Stimulated activated CD4-positive, alpha-beta T cell treated with anti-CD3 and anti-CD28 coated beads, Interleukin-12 subunit alpha, Interleukin-12 subunit beta, amount 100 ng/mL, for 24 hours (primary cell): ENCODE results near the gene ART5.

Source experiments
- DNase-seq, 2 experiments: peaks; one replicate each; pipeline ENCODE4 v3.0.0-alpha.2; 2020; ENCODE audit warnings: low read depth in 2 of 2

Gene ART5, protein sequence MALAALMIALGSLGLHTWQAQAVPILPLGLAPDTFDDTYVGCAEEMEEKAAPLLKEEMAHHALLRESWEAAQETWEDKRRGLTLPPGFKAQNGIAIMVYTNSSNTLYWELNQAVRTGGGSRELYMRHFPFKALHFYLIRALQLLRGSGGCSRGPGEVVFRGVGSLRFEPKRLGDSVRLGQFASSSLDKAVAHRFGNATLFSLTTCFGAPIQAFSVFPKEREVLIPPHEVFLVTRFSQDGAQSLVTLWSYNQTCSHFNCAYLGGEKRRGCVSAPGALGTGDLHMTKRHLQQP

DNA sequence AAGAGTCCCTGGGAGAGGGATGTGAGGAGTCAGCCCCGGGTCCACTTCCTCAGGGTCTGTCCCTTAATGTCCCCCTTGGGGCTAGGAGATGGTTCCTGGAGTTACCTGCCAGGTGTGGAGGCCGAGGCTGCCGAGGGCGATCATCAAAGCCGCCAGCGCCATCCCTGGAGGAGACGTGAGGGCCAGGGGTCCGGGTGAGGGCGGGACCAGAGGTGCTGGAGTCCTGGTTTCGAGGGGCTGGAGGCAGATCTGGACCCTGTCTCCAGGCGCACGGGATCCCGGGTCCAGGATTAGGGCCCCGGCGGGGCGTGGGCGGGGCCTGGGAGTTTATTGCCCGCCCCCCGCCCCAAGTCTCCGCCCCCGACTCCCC, at the start of gene ART5:
TSS of gene ART5 (minus strand) at position 292 of the 370 bp plus-strand sequence. CDS start at position 162, 130 bp downstream.
- DNase-seq = no peak

DNA sequence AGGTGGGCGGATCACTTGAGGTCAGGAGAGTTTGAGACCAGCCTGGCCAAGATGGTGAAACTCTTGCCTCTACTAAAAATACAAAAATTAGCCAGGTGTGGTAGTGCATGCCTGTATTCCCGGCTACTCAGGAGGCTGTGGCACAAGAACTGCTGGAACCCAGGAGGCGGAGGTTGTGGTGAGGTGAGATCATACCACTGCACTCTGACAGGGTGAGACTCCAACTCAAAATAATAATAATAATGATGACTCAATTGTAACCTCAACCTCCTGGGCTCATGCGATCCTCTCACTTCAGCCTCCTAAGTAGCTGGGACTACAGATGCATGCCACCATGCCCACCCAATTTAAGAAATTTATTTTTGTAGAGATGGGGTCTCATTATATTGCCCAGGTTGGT, 45.0 kb upstream of the ART5 start:
- no peak for DNase-seq

DNA sequence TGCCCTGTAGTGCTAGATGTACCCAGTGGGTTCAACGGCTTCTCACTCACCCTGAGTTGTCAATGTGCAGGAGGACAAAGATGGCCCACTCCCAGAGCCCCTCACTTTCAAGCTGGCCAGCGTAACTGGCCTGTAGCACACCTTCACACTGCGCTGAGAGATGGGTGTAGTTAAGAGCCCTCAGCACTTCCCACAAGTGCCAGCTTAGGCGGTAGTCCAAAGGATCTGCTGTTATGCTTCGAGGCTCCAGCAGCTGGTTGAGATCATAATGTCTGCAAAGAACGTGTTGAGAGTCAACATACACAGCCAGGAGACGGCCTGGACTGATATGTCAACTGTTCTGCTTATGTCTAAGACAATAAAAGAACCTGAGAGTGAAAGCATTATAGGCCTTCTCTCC, 44.1 kb upstream of the ART5 start:
- DNase-seq = no peak

DNA sequence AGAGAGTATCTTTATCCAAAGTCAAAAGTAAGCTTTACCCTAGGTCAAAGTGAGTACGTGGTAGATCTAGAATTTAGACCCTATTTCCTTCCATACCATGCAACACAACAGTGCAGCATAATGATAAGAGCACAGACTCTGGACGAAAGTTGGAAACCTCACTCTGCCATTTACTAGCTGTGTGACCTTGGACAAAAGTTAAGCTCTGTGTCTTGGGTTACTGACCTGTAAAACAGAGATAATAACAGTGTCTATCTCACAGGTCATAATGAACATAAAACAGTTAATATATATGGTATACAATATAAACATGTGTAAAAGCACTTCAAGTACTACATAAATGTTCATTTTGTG, 43.0 kb upstream of the ART5 start:
- DNase-seq = no peak

DNA sequence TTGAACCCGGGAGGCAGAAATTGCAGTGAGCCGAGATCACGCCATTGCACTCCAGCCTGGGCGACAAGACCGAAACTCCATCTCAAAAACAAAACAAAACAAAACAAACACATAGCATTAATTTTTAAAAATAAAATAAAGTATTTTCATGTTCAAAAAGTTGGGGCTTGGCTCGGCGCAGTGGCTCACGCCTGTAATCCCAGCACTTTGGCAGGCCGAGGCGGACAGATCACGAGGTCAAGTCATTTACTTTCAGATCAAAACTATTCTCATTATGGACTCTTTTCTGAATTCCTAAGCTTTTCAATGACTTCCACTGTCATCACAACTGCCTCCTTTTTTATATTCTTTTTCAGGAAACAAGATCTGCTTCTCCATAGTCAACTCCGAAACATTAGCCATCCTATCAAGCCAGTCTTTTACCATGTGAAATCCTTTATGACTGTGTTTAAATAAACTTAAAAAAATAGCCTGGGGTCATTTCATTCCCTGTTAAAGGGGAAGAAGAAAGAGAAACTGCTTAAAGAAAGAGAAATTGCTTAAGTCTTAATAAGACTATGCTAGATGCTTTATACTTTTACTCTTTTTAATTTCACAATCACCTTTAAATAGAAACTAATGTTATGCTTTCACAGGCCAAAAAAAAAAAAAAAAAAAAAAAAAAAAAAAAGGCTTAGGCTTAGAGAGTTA, 42.5 kb upstream of the ART5 start:
- DNase-seq = no peak

DNA sequence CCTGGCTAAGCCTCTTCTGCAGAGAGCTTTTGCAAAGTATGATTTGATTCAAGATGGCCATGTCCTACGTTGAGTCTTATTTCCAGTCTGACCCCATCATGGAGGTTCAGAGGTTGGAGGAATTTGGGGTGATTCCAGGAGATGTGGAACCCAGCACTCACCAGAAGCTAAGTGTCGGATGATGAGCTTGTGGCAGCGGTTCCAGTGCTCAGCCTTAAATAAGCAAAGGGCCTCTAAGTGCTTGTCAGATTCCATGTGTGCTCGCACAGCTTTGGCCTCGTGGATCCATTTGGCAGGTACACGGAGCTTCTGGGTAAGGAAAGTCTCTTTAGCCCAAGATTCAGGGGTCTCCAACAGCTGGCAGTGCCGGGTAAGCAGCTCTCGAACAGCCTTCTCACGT, 41.2 kb upstream of the ART5 start:
- no peak for DNase-seq

DNA sequence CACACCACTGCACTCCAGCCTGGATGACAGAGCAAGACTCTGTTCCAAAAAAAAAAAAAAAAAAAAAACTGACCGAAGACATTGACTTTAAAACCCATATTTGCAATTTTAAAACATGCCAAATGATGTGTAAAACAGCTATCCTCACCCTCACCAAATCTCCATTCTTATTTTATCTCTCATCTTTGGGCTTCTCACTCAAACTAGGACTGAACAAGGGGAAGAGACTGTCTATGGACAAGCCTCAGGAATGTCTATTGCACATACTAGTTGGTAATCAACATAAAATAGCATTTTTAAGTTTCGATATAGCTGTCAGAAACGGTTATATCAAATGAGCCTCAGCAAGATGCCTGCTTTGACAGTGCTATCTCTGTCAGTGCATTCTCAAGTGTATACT, 37.3 kb upstream of the ART5 start:
- no peak for DNase-seq

DNA sequence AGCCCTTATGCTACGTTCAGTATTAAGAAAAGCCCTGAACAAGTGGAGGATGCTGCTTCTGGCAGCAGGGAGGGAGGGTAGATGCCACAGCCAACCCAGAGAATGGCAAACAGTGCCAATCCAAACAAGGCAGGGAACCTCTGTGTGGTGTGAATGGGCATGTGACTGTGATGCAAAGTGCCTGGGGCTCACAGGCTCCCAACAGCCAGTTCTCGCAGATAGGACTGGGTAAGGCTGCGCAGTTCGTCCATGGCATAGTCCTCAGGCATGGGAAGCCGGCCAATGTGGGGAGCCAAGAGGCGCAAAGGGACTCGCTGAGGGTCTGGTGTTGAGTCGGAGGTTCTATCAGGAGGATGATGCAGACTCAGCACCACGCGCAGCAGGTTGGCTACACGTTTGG, 34.2 kb upstream of the ART5 start:
- no peak for DNase-seq

DNA sequence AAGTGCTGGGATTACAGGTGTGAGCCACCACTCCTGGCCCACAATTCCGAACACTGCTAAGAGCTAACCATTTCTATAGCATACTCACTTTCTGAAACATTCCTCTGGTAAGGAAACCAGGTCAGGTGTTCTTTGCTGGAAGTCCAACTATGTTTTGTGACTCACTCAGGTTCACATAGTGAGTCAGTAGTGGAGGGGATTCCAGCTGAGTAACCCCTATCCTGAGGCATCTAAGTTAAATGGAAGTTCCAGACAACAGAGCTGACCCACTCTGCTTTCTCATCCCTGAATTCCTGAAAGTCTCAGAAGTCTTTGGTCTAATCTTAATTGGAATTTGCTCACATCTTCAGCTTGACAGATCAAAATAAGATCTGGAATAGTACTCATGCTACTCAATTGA, 32.4 kb upstream of the ART5 start:
- DNase-seq = no peak

DNA sequence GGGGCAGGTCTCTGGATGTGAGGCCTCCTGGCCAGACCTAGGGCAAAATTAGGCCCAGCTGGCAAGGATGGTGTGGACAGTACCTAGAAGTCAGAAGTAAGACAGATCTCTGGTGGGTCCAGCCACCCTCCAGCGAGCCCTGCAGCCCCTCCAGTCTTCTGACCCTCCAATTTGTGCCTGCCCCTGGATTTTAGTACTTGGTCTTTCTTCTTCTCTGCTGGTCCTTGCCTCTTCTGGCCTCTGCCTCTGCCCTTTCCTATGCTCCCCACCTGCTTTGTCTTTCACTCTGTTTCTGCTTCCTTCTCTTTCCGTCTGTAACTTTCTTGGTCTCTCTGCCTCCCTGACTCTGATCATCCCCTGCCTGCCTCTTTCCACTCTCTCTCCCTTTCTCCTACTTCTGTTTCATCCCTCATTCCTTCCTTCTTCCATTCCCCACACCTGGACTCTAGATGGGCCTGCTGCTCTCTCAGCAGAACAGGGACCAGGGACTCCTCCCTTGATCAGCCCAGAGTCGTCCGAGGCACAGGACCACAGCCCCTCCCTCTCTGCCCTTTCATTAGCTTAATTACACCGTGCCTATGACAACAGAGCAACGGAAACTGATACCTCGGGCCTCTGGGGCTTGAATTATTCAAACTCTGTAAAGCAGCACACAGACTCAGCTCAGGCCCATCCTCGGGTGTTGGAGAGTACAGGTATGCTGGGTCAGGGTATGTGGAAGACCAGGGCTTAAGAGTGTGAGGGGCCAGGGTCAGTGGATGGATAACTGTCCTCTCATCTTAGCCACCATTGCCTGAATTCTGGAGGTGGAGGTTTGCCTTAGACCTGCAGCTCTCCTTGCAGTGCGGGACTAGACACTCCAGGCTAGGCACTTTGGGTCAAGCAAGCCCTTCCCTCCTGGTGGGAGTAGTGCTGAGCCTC, 29.8 kb upstream of the ART5 start, which contains the start of gene CHRNA10:
TSS of gene CHRNA10 (minus strand) at position 51 of the 921 bp plus-strand sequence. CDS start 72 bp downstream, outside the sequence.
- DNase-seq = no peak

DNA sequence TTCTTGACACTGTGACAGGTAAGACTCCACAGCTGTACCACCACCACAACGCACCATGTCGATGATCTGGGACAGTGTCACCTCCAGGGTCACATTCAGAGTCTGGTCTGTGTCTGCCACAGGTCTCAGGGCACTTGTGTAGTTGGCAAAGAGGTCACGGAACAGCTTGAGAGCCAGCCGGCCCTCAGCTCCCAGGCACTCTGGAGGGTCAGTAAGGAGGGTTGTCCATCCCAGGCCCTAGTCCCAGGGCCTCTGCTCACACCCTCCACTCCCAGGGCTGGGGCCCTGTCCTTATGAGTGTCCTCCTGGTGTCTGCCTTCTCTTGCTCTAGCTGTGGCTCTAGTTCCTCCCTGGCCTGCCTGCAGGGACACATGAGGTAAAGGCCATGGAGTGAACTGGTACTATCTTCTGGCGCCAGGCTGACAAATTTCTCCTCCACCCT, 28.0 kb upstream of the ART5 start:
- DNase-seq = no peak

DNA sequence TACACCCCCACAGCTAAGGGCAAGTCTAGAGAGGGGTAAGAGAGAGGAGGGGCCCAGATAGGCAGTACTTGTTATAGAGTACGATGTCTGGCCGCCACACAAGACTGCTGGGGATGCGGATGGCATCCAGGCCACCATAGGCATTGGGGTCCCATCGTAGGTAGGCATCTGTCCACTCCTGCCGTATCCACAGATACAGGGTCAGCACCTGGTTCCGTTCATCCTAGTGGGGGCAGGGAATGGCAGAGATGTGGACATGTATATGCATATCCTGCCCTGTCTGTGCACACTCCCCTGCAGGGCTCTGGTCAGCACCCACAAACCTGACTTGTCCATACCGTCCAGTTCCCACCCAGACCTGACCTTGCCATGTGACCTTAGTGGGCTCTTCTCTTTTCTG, 27.3 kb upstream of the ART5 start:
- no peak for DNase-seq

DNA sequence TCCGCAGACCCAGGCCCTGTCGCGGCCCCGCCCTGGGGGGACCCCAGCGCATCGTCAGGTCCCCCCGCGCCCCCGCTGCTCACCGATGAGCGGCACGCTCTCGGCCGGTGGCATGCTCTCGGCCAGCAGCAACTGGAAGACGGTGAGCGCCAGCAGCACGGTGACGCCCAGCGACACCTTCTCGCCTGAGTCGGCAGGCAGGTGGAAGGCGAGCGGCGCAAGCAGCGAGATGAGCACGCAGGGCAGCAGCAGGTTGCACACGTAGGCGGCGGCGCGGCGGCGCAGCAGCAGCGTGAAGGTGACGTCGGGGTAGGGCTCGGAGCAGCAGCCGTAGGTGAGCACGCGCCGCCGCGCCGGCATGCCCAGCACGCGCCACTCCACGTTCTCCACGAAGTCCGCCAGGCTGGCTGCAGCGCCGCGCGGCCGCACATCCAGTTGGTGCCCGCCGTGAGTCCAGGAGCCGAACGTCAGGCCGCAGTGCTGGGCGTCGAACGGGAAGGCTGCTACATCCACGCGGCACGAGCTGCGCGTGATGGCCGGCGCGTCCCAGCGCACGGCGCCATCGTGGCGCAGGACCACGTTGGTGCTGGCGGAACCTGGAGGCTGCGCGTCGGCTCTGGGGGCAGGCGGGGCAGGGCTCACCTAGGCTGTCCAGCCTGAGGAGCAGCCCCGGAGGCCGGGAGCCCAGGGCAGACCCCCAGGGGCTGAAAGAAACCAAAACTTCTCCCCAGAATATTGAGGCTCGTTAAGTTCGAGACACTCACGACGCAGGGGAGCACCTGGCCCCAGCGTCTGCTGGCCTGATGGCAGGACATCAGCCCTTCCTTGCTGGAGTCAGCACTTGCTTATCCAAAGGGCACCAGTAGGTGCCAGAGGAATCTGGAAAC, 25.6 kb upstream of the ART5 start:
- DNase-seq = no peak

DNA sequence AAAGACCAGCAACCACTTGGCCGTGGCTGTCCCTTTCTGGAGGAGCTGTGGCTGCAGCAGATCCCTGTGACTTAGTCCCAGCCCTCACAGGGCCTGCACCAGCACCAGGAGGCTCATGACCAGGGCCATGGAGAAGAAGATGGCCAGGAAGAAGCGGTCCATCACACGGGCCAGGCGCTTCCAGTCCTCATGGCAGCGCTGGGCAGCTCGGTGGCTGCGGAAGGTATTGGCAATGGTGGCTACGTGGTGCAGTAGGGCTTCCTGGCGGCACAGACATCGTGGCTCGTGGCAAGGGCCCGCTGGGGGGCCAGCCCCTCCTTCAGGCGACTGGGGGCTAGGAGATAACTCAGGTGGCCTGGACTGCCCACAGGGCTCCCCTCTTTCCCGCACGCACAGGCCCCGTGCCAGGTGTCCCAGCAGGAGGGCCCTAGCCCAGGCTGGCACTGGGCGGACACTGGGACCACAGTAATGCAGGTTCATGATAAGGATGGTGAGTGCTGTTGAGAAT, 24.3 kb upstream of the ART5 start:
- DNase-seq = no peak

DNA sequence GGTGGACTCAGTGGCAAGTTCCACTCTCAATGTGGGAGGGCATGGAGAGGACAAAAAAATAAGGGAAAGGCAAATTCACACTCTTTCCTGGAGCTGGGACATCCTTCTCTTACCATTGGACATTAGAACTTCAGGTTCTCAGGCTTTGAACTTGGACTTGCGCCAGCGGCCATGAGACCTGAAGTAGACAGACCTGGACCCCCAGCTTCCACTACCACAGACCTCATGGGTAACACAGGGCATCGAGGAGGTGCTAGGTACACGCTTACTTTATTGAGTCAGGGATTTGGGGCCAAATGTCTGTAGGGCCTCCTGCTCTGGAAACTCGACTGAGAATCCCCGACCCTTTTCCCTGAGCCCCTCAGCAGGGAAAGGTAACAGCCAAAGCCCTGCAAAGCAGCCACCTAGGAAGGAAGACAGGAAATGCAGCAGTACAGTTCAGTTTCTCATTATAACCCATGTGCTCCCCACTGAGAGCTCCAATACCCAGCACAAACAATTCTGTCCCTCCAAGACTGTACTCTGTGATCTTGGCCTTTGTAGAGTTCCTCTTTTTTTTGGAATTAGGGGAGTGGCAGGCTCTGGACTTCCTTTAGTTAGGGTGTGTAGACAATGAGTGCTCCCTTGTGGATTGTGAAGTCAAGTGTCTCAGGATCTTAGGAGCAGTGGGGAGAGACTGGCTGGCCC, 23.7 kb upstream of the ART5 start:
- no peak for DNase-seq

DNA sequence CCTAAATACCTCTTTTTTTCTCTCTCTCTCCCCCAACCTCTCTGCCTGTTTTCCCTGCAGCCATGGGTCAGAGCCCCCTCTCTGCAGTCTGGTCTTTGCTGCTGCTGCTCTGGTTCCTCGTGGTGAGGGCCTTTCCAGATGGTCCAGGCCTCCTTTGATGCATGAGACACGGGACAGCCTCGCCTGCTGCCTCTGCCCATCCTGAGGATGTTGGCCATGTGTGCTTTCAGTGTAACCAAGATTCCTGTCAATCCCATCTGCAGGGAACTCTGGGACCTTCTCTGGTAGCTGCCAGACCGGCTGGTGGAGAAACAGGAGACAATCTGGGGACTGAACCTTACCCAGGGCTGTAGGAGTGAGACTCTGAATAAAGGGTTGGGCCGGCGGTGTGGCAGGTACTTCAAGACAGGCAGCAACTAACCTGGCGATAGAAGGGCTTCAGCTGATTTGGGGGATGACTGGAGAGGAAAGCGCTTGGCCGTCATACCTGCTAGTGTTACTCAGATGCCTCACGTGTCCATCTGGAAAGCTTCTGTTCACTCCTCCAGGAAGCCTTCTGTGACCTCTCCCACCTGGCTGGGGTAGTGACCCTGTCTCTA, 22.3 kb upstream of the ART5 start:
- no peak for DNase-seq

DNA sequence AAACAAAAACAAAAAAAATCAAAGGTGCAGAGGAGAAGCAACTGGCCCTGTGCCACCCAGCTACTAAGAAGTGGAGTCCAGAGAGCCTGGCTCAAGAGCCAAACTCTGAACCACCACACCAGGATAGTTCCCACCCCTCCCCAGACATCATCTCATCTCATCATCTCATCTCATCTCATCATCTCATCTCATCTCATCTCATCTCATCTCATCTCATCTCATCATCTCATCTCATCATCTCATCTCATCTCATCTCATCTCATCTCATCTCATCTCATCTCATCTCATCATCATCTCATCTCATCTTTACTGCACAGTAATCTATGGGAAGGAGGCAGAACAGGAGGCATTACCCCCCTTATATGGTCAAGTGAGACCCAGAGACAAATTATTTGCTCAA, 21.1 kb upstream of the ART5 start:
- no peak for DNase-seq

DNA sequence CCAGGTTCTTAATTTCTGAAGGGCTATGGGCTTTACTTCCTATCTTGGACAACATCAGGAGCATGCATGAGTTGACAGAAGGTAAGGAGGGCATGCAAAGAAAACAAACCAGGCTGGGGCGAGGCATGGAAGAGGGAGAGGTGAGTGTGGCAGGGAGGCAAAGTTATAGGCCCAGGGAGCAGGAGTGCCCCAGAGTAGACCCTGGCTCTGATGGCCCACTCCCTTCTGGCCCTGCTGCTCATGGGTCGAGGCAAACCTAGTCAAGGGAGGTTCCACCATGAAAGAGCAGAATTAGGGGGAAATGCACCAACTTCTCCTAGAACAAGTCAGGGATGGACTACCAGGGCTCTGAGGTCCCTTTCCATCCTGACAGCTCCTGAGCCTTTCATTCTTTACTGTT, 19.2 kb upstream of the ART5 start:
- no peak for DNase-seq

DNA sequence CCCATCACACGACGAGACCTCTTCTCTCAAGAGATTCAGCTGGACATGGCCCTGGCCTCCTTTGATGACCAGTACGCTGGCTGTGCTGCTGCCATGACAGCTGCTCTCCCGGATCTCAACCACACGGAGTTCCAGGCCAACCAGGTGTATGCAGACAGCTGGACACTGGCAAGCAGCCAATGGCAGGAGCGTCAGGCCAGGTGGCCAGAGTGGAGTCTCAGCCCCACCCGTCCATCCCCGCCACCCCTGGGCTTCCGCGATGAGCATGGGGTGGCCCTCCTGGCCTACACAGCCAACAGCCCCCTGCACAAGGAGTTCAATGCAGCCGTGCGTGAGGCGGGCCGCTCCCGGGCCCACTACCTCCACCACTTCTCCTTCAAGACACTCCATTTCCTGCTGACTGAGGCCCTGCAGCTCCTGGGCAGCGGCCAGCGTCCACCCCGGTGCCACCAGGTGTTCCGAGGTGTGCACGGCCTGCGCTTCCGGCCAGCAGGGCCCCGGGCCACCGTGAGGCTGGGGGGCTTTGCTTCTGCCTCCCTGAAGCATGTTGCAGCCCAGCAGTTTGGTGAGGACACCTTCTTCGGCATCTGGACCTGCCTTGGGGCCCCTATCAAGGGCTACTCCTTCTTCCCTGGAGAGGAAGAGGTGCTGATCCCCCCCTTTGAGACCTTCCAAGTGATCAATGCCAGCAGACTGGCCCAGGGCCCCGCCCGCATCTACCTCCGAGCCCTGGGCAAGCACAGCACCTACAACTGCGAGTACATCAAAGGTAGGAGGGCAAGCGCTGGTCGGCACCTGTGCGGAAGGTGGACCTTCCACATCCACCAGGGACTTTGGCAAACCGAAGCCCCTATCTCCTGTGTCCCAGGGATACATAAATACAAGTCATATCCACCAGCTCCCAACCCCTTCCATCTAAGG, 18.1 kb upstream of the ART5 start:
- no peak for DNase-seq
